Cardiac ventricle fibroblast (primary cell): Measurements from ENCODE around the gene RBM12. TPM values are rescaled to one million over a fixed set of nuclear protein-coding genes. Genes with fewer than 3 reads are reported as not detected.

Experiments
- total RNA-seq: library from RNA; depleted of rRNA; stranded (reverse); fragments of >200 nt; gene quantifications from 2 replicates; pipeline ENCODE4 v1.2.3, GENCODE V29; 2015

RBM12 gene, protein sequence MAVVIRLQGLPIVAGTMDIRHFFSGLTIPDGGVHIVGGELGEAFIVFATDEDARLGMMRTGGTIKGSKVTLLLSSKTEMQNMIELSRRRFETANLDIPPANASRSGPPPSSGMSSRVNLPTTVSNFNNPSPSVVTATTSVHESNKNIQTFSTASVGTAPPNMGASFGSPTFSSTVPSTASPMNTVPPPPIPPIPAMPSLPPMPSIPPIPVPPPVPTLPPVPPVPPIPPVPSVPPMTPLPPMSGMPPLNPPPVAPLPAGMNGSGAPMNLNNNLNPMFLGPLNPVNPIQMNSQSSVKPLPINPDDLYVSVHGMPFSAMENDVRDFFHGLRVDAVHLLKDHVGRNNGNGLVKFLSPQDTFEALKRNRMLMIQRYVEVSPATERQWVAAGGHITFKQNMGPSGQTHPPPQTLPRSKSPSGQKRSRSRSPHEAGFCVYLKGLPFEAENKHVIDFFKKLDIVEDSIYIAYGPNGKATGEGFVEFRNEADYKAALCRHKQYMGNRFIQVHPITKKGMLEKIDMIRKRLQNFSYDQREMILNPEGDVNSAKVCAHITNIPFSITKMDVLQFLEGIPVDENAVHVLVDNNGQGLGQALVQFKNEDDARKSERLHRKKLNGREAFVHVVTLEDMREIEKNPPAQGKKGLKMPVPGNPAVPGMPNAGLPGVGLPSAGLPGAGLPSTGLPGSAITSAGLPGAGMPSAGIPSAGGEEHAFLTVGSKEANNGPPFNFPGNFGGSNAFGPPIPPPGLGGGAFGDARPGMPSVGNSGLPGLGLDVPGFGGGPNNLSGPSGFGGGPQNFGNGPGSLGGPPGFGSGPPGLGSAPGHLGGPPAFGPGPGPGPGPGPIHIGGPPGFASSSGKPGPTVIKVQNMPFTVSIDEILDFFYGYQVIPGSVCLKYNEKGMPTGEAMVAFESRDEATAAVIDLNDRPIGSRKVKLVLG
- total RNA-seq, result 27.3 and 29.3 TPM in 2 replicates

DNA sequence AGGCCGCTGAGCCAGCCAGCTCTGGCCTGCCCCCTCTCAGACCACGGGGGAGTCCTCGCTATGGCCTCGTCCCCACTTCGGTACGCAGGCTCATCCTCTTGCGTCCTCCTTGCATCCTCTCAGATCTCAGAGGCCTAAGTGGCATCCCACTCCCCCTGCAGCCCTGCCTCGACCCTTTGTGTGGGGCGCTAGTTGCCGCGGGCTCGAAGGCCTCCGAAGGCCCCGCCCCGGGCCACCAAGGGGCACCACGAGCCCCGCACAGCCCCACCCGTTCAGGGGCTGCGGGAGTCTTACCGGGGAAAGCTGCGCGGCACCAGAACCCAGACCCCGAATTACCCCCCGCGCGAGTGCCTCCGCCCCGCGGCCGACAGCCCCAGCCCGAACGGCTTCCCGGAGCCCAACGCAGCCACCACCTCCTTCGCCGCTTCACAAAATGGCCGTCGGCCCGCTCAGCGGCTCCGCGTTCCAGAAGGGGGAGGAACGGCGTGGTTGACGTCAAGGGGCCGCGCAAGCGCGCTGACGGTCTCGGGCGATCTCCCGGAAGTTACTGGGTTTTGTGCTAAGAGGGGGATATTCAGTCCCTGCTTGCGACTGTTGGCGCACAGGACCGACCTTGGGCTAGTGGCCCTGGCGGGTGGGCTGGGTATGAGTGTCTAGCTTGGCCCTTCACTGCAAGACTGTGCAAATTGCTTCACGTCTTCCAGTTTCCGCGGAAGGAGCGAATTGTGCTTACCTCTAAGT is at the start of gene RBM12, which contains the start of gene CPNE1:
Gene RBM12, minus strand, starts transcription at position 435 of the 741 bp plus-strand sequence. CDS start 9,578 bp downstream, outside the sequence.
Gene CPNE1, minus strand, starts transcription at position 435 of the 741 bp plus-strand sequence. CDS start 31,977 bp downstream, outside the sequence.

DNA sequence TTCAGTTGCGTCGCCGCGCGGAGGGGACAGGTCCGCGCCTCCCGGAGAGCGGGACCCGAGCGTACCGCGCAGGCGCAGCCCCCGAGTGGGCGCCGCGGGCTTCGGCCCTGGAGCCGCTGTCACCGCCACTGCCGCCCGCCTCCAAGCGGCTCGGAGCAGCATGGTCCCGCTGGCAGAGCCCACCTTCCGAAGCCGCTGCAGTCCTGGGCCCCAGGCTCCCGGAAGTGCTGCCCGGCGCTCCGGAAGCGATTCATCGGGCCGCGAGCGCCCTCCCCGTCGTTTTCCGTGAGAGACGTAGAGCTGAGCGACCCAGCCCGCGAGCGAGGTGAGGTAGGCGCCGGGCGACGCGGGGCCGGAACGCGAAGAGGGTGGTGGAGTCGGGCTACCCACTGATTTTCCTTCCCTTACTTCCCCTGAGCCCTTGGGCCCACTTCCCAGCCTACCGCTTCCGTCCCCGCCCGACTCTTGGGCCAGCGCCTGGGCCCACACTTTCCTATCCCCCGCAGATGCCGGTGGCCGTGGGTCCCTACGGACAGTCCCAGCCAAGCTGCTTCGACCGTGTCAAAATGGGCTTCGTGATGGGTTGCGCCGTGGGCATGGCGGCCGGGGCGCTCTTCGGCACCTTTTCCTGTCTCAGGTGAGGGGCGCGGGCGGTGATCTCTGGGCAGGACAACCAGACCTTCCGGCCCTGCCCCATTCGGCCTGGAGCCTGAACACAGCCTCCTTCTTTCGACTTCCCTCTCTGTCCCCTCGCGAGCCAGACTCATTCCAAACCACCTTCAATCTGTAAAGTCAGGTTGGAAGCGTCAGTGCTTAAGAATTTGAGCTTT is 34.6 kb upstream of the RBM12 start, which contains the start of the genes NFS1 and ROMO1:
Gene NFS1, minus strand, starts transcription at position 226 of the 830 bp plus-strand sequence. Its CDS starts 64 bp downstream, at position 162.
Gene ROMO1, plus strand, starts transcription at position 279 of the 830 bp plus-strand sequence. Its CDS starts 228 bp downstream, at position 507.

DNA sequence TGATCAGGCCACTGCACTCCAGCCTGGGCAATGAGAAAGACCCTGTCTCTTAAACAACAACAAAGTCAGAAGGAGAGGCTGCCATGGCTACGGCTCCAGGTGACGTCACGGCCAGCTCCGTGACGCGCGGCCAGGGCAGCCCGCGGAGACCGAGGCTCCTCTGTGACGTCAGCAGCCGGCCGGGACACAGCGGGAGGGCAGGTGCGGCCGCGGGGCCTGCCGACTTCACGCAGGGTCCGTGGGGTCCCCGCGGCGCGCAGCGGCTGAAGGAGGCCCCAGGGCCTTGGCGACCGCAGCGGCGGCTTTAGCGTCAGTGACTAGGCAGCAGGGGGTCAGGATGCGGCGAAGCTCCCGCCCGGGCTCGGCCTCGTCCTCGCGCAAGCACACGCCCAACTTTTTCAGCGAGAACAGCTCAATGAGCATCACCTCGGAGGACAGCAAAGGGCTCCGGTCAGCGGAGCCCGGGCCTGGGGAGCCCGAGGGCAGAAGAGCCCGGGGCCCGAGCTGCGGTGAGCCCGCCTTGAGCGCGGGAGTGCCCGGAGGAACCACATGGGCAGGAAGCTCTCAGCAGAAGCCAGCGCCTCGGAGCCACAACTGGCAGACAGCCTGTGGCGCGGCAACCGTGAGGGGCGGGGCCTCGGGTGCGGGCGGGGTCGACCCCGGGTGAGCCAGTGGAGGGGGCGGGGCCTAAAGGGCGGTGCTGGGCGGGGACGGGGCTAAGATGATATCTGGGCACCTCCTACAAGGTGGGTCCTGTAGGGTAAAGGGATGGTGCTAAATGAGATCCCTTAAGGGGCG is 48.8 kb downstream of the RBM12 start, which contains the start of gene SPAG4:
Gene SPAG4, plus strand, starts transcription at position 163 of the 798 bp plus-strand sequence. Its CDS starts 175 bp downstream, at position 338.

Other genes with a start within 250 kb of the RBM12 start
- gene GDF5, start 226.7 kb downstream of the RBM12 start, total RNA-seq, result 43.9 and 50.2 TPM in 2 replicates
- 20.3 and 30.8 TPM in 2 replicates for gene CEP250, start 209.3 kb downstream of the RBM12 start, total RNA-seq
- not detected in 2 replicates for gene C20orf173, start 135.2 kb downstream of the RBM12 start, total RNA-seq
- 230 and 244 TPM in 2 replicates for gene ERGIC3, start 122.8 kb downstream of the RBM12 start, total RNA-seq
- 6.5 and 8.9 TPM in 2 replicates for gene SPAG4, start 49.1 kb downstream of the RBM12 start, total RNA-seq
- 122 and 135 TPM in 2 replicates for gene CPNE1, start within 50 bp of the RBM12 start, total RNA-seq
- 19.6 and 20.9 TPM in 2 replicates for gene NFS1, start 34.5 kb upstream of the RBM12 start, total RNA-seq
- gene ROMO1, start 34.5 kb upstream of the RBM12 start, total RNA-seq, result 183 and 211 TPM in 2 replicates
- 123 and 125 TPM in 2 replicates for gene RBM39, start 77.4 kb upstream of the RBM12 start, total RNA-seq
- 19.7 and 31.9 TPM in 2 replicates for gene PHF20, start 107.1 kb upstream of the RBM12 start, total RNA-seq